Activated B cell treated with CpG ODN at 0.5 μM for 24 hours (primary cell): ENCODE measurements around the gene ZNF880. TPM values are rescaled to one million over a fixed set of nuclear protein-coding genes. Genes with fewer than 3 reads are reported as not detected.
A peak's percentile ranks its signal among the peaks of the same experiment; 100 is the strongest.

Experiments
- ATAC-seq: fragments of 200-7000 bp; cut with Tn5 transposase; one replicate; pipeline ENCODE4 v1.10.0; 2021; ENCODE audit warnings: low read depth, mild to moderate bottlenecking, moderate library complexity
- CTCF ChIA-PET: fragments of 350-600 bp; sonication (Branson Sonifier 250); formaldehyde crosslinking; loops from one replicate; lab custom pipeline; 2021; ENCODE audit warnings: antibody characterized with exemption; lab: Charles Lee
- POLR2A ChIA-PET: fragments of 350-600 bp; sonication (Branson Sonifier 250); formaldehyde crosslinking; loops from one replicate; lab custom pipeline; 2021; ENCODE audit warnings: antibody characterized with exemption; lab: Charles Lee
- DNase-seq: peaks from one replicate; pipeline ENCODE4 v3.0.0; 2022
- H3K27ac Mint-ChIP-seq: one replicate; pipeline ENCODE4 v1.8.0; 2020; ENCODE audit warnings: mixed read lengths
- H3K27me3 Mint-ChIP-seq: one replicate; pipeline ENCODE4 v1.8.0; 2021; ENCODE audit warnings: mixed read lengths
- H3K36me3 Mint-ChIP-seq: one replicate; pipeline ENCODE4 v1.8.0; 2021; ENCODE audit warnings: low read depth, mixed read lengths
- H3K4me1 Mint-ChIP-seq: one replicate; pipeline ENCODE4 v1.8.0; 2021; ENCODE audit warnings: mixed read lengths
- H3K4me3 Mint-ChIP-seq: one replicate; pipeline ENCODE4 v1.8.0; 2020; ENCODE audit warnings: mild to moderate bottlenecking, mixed read lengths
- H3K9me3 Mint-ChIP-seq: one replicate; pipeline ENCODE4 v1.8.0; 2020; ENCODE audit warnings: mixed read lengths
- CTCF ChIP-seq: fragments of 200-600 bp; IDR thresholded peaks from one replicate; pipeline ENCODE4 v1.8.0; 2022; ENCODE audit warnings: antibody characterized with exemption, mild to moderate bottlenecking
- intact Hi-C: fragments of 100-400 bp; cut with micrococcal nuclease; formaldehyde crosslinking; loops from one replicate; pipeline ENCODE4 v1.15.1; 2024
- total RNA-seq: library from RNA; stranded (reverse); gene quantifications from 2 replicates; pipeline ENCODE4 v1.2.3, GENCODE V29; 2022

Gene ZNF880
- total RNA-seq, 1 donor from 2014 or later: 29.5 TPM

GRCh38 chr19:52398081-52398441 is 28.3 kb downstream of the ZNF880 start:
- H3K4me3 Mint-ChIP-seq: peak overlapping the region; percentile 90
- intact Hi-C loops: loop anchor here (10.0 kb wide), 2 partner anchors 303 to 413 kb away; partner anchors contain the start of genes ZNF350 and ZNF841
- H3K4me1 Mint-ChIP-seq: peaks cover 18% of the 10 kb centered on the region
- TF ChIP-seq CTCF: no peak
- ChIA-PET CTCF (no interaction called here), POLR2A (interaction anchor here (0.6 to 1.5 kb wide), 9 partner anchors 15 to 370 kb away, joined by 3 to 19 read pairs (median 4); partner anchors contain the start of genes ZNF432, ZNF578, ZNF610 and ZNF614)
- DNase-seq (no peak), ATAC-seq (peak; percentile 47)
- peak overlapping the region; percentile 91 for H3K27ac Mint-ChIP-seq
- H3K36me3 Mint-ChIP-seq: peaks cover 75% of the 10 kb centered on the region
- H3K27me3 Mint-ChIP-seq: no peaks in the 10 kb centered on the region
- peaks cover 31% of the 10 kb centered on the region for H3K9me3 Mint-ChIP-seq

GRCh38 chr19:52410276-52410675 is 40.6 kb downstream of the ZNF880 start:
- H3K27ac Mint-ChIP-seq: no peak overlapping the region
- H3K36me3 Mint-ChIP-seq: peaks cover 97% of the 10 kb centered on the region
- H3K27me3 Mint-ChIP-seq: no peaks in the 10 kb centered on the region
- DNase-seq (no peak), ATAC-seq (no peak)
- POLR2A ChIA-PET: no interaction called here
- peaks cover 48% of the 10 kb centered on the region for H3K9me3 Mint-ChIP-seq
- no peak overlapping the region for H3K4me3 Mint-ChIP-seq
- intact Hi-C loops: no loop called here
- CTCF ChIA-PET: no interaction called here
- no peak for TF ChIP-seq CTCF
- no peaks in the 10 kb centered on the region for H3K4me1 Mint-ChIP-seq

GRCh38 chr19:52415711-52416110 is 46.0 kb downstream of the ZNF880 start:
- no peaks in the 10 kb centered on the region for H3K4me1 Mint-ChIP-seq
- CTCF ChIA-PET: no interaction called here
- peaks cover 61% of the 10 kb centered on the region for H3K36me3 Mint-ChIP-seq
- POLR2A ChIA-PET: no interaction called here
- no peak for TF ChIP-seq CTCF
- H3K9me3 Mint-ChIP-seq: peaks cover 51% of the 10 kb centered on the region
- no peak for DNase-seq
- intact Hi-C loops: no loop called here
- ATAC-seq: no peak
- no peak overlapping the region for H3K27ac Mint-ChIP-seq
- H3K27me3 Mint-ChIP-seq: no peaks in the 10 kb centered on the region
- no peak overlapping the region for H3K4me3 Mint-ChIP-seq

GRCh38 chr19:52428937-52429336 is 59.2 kb downstream of the ZNF880 start, which contains the start of gene ZNF534:
Gene ZNF534 (plus strand): TSS chr19:52429148. CDS start chr19:52431475, 2,327 bp downstream.
- Mint-ChIP-seq H3K4me3 (no peak within 1 kb of the TSS), H3K9me3 (peaks cover 28% of the 10 kb centered on the region), H3K27ac (no peak within 1 kb of the TSS), H3K4me1 (no peaks in the 10 kb centered on the region), H3K27me3 (no peaks in the 10 kb centered on the region), H3K36me3 (peaks cover 9% of the 10 kb centered on the region)
- TF ChIP-seq CTCF: no peak
- CTCF ChIA-PET: no interaction called here
- ATAC-seq (no peak), DNase-seq (no peak)
- intact Hi-C loops: no loop called here
- POLR2A ChIA-PET: no interaction called here

Other genes with a start within 250 kb of the ZNF880 start
- gene ZNF616, start 230.0 kb upstream of the ZNF880 start, total RNA-seq: 7.3 and 7.4 TPM in 2 replicates
- gene ZNF836, start 198.3 kb upstream of the ZNF880 start, total RNA-seq: 27.4 and 28.0 TPM in 2 replicates
- 244 and 245 TPM in 2 replicates for gene PPP2R1A, start 179.9 kb upstream of the ZNF880 start, total RNA-seq
- 33.0 and 35.0 TPM in 2 replicates for gene ZNF766, start 100.3 kb upstream of the ZNF880 start, total RNA-seq
- gene ZNF480, start 72.8 kb upstream of the ZNF880 start, total RNA-seq: 24.0 and 25.5 TPM in 2 replicates
- gene ZNF610, start 33.7 kb upstream of the ZNF880 start, total RNA-seq: 1.1 and 2.0 TPM in 2 replicates
- 29.8 and 40.3 TPM in 2 replicates for gene ZNF528, start 27.9 kb downstream of the ZNF880 start, total RNA-seq
- gene ZNF534, start 59.2 kb downstream of the ZNF880 start, total RNA-seq: 0.16 TPM in 1 of 2 replicates, not detected in the other
- gene ZNF578, start 83.6 kb downstream of the ZNF880 start, total RNA-seq: 2.6 and 2.8 TPM in 2 replicates
- gene ZNF808, start 157.7 kb downstream of the ZNF880 start, total RNA-seq: 31.1 and 33.7 TPM in 2 replicates
- gene ZNF701, start 200.4 kb downstream of the ZNF880 start, total RNA-seq: 30.6 and 32.7 TPM in 2 replicates